K562 (cell line): ENCODE results near the gene ZBTB16. TPM values are rescaled to one million over a fixed set of nuclear protein-coding genes. Genes with fewer than 3 reads are reported as not detected.

Experiments
- ATAC-seq: fragments of 200-7000 bp; cut with Tn5 transposase; 3 replicates; pipeline ENCODE4 v1.9.1; 2020; ENCODE audit warnings: moderate library complexity
- BruUV-seq: library from RNA; stranded (reverse); fragments of 400-500 nt; replicated peaks from 2 replicates; lab custom pipeline; 2021; lab: Mats Ljungman, UMichigan
- CTCF ChIA-PET: fragments of 300-600 bp; formaldehyde crosslinking; extraction: SDS; loops from one replicate; lab custom pipeline; 2021; ENCODE audit warnings: low intra/inter-chr PET ratio; lab: Yijun Ruan, JAX
- POLR2A ChIA-PET: fragments of 300-600, 350-650 bp; sonication (Branson Sonifier 250); formaldehyde crosslinking; extraction: SDS; loops from one replicate; lab custom pipeline; 2021; ENCODE audit warnings: antibody characterized with exemption, inconsistent platforms; lab: Yijun Ruan, JAX
- DNase-seq, 4 experiments: peaks; one replicate each; pipeline versions ENCODE4 v3.0.0 to v3.0.0-alpha.2; 2011 to 2018; ENCODE audit warnings: low spot score in 3 of 4, mixed read lengths in 3 of 4; ENCODE audit errors: extremely low read depth in 1 of 4
- FAIRE-seq: peaks from 2 replicates; lab custom pipeline; 2011; peaks lifted over from hg19 to GRCh38; lab: Jason Lieb, UNC
- H2AFZ ChIP-seq: 2 replicates; pipeline ENCODE4 v1.6.0; 2011; ENCODE audit warnings: low read depth, low read length, control low read depth, inconsistent platforms
- H3K27ac ChIP-seq: fragments of 200-600 bp; 3 replicates; pipeline ENCODE4 v1.8.0; 2011; ENCODE audit warnings: low read depth, mild to moderate bottlenecking, control low read depth, inconsistent platforms, low read length, moderate library complexity, mixed read lengths; ENCODE audit errors: extremely low read depth
- H3K27me3 ChIP-seq, 2 experiments: fragments of 300-600 bp in 1 of 2; 2 replicates in 1 of 2; 3 replicates in 1 of 2; pipeline versions ENCODE4 v1.6.0 to v1.8.0; 2011; ENCODE audit warnings: inconsistent platforms in 2 of 2, low read length in 2 of 2, mild to moderate bottlenecking in 1 of 2, mixed read lengths in 1 of 2, moderate library complexity in 1 of 2; ENCODE audit not compliant: control insufficient read depth in 2 of 2, insufficient read depth in 2 of 2
- H3K36me3 ChIP-seq: fragments of 300-600 bp; 3 replicates; pipeline ENCODE4 v1.8.0; 2011; ENCODE audit warnings: mild to moderate bottlenecking, low read length, inconsistent platforms; ENCODE audit not compliant: control insufficient read depth, insufficient read depth
- H3K4me1 ChIP-seq, 2 experiments: fragments of 200-600 bp in 1 of 2; replicated peaks in 1 of 2; 2 replicates in 1 of 2; 3 replicates in 1 of 2; pipeline versions ENCODE4 v1.5.1 to v1.8.0; 2011; ENCODE audit warnings: inconsistent platforms in 2 of 2, low read length in 2 of 2, mild to moderate bottlenecking in 1 of 2, mixed read lengths in 1 of 2, moderate library complexity in 1 of 2; ENCODE audit not compliant: control insufficient read depth in 2 of 2, insufficient read depth in 2 of 2
- H3K4me2 ChIP-seq: 2 replicates; pipeline ENCODE4 v1.6.1; 2011; ENCODE audit warnings: low read length, control low read depth, inconsistent platforms, mixed read lengths; ENCODE audit not compliant: insufficient read depth
- H3K4me3 ChIP-seq: fragments of 200-600 bp; sonication (generic), shearing (Covaris generic); 2 replicates; pipeline ENCODE4 v1.5.1; 2016; ENCODE audit warnings: control low read depth, inconsistent platforms
- H3K79me2 ChIP-seq: fragments of 200-600 bp; 3 replicates; pipeline ENCODE4 v1.8.0; 2011; ENCODE audit warnings: low read length, inconsistent platforms; ENCODE audit not compliant: control insufficient read depth, insufficient read depth
- H3K9ac ChIP-seq, 2 experiments: 2 replicates each; pipeline versions ENCODE4 v1.6.0 to v1.6.1; 2011; ENCODE audit warnings: low read depth in 2 of 2, low read length in 2 of 2, control low read depth in 1 of 2, inconsistent platforms in 1 of 2, mild to moderate bottlenecking in 1 of 2, mixed read lengths in 1 of 2; ENCODE audit not compliant: insufficient read depth in 1 of 2
- H3K9me1 ChIP-seq: one replicate; pipeline ENCODE4 v1.6.0; 2011; ENCODE audit warnings: inconsistent platforms, mild to moderate bottlenecking, low read length, moderate library complexity; ENCODE audit not compliant: control insufficient read depth, insufficient read depth
- H3K9me3 ChIP-seq: replicated peaks from 2 replicates; pipeline ENCODE4 v1.5.1; 2011; ENCODE audit warnings: low read depth, low read length, inconsistent platforms; ENCODE audit not compliant: control insufficient read depth, insufficient read depth
- H4K20me1 ChIP-seq: replicated peaks from 2 replicates; pipeline ENCODE4 v1.6.1; 2011; ENCODE audit warnings: low read length, inconsistent platforms, mixed read lengths; ENCODE audit not compliant: control insufficient read depth, insufficient read depth
- BHLHE40 ChIP-seq: IDR thresholded peaks from 2 replicates; pipeline ENCODE4 v1.6.1; 2011; ENCODE audit warnings: low read length, improper control_type of control experiment
- CEBPZ ChIP-seq: fragments of 150-350 bp; IDR thresholded peaks from 2 replicates; pipeline ENCODE4 v1.6.1; 2014; ENCODE audit warnings: low read depth, mild to moderate bottlenecking, low read length, borderline replicate concordance
- ESRRB ChIP-seq: fragments of 250-450 bp; sonication (Bioruptor Pico); IDR thresholded peaks from 2 replicates; pipeline ENCODE4 v1.5.0; 2020; ENCODE audit warnings: mild to moderate bottlenecking, moderate library complexity, borderline replicate concordance
- ID3 ChIP-seq, 2 experiments: fragments of 250-450 bp in 1 of 2; fragments of 450-650 bp in 1 of 2; sonication (Bioruptor Pico) in 1 of 2; IDR thresholded peaks; 2 replicates each; pipeline versions ENCODE4 v1.6.1 to v1.8.0; 2016 to 2021; ENCODE audit warnings: mild to moderate bottlenecking in 2 of 2, moderate library complexity in 2 of 2, missing compliant biosample characterization in 1 of 2, missing genetic modification characterization in 1 of 2
- IFI16 ChIP-seq: fragments of 250-450 bp; sonication (Bioruptor Pico); IDR thresholded peaks from 2 replicates; pipeline ENCODE4 v2.1.2; 2022; ENCODE audit warnings: mild to moderate bottlenecking, inconsistent platforms
- L3MBTL2 ChIP-seq: fragments of 450-650 bp; IDR thresholded peaks from 2 replicates; pipeline ENCODE4 v1.6.1; 2016; ENCODE audit warnings: mild to moderate bottlenecking, moderate library complexity
- MAFK ChIP-seq: IDR thresholded peaks from 2 replicates; pipeline ENCODE4 v1.6.1; 2011; ENCODE audit warnings: low read length, improper control_type of control experiment
- NCOA2 ChIP-seq, 2 experiments: fragments of 450-650 bp; IDR thresholded peaks; 2 replicates each; pipeline ENCODE4 v1.6.1; 2018; ENCODE audit warnings: mild to moderate bottlenecking in 2 of 2, moderate library complexity in 1 of 2; ENCODE audit not compliant: partially characterized antibody in 2 of 2
- NR3C1 ChIP-seq: sonication (generic); formaldehyde crosslinking; IDR thresholded peaks from 2 replicates; pipeline ENCODE4 v1.8.1; 2022; ENCODE audit warnings: missing genetic modification reagents
- RBM17 ChIP-seq: fragments of 200-400 bp; formaldehyde crosslinking; IDR thresholded peaks from 2 replicates; pipeline ENCODE4 v1.6.1; 2017; ENCODE audit warnings: low read depth, mild to moderate bottlenecking, low read length, borderline replicate concordance
- THRB ChIP-seq: fragments of 450-650 bp; formaldehyde crosslinking; conservative IDR thresholded peaks from 2 replicates; pipeline ENCODE4 v1.4.0; 2022; ENCODE audit warnings: mild to moderate bottlenecking, missing genetic modification characterization
- ZBTB8A ChIP-seq: fragments of 450-650 bp; IDR thresholded peaks from 2 replicates; pipeline ENCODE4 v1.6.1; 2018; ENCODE audit warnings: mild to moderate bottlenecking, moderate library complexity; ENCODE audit not compliant: partially characterized antibody
- ZNF561 ChIP-seq: fragments of 450-650 bp; formaldehyde crosslinking; conservative IDR thresholded peaks from 2 replicates; pipeline ENCODE4 v1.4.0; 2020; ENCODE audit warnings: mild to moderate bottlenecking, moderate library complexity
- ZNF830 ChIP-seq: fragments of 250-450 bp; sonication (Bioruptor Pico); IDR thresholded peaks from 2 replicates; pipeline ENCODE4 v1.5.0; 2021; ENCODE audit warnings: mild to moderate bottlenecking
- WGBS: fragments of 100-300 bp; shearing (Covaris generic); methylation state at CpG from one replicate; pipeline ENCODE4 v1.1.6; 2016; ENCODE audit warnings: low coverage, mixed read lengths; ENCODE audit not compliant: insufficient coverage; ENCODE audit errors: missing lambda C conversion rate; 5-methylcytosine and 5-hydroxymethylcytosine counted together
- in situ Hi-C: fragments of 300-500 bp; cut with MboI; formaldehyde crosslinking; loops from 4 replicates; pipeline ENCODE4 v1.15.0; 2018; ENCODE audit warnings: inconsistent platforms, mixed read lengths
- intact Hi-C: fragments of 100-400 bp; cut with micrococcal nuclease; formaldehyde crosslinking; loops from 2 replicates; pipeline ENCODE4 v1.14.2; 2022
- polyA plus RNA-seq, 8 experiments: library from polyadenylated mRNA; depleted of rRNA in 4 of 8; stranded (reverse) in 5 of 8; unstranded in 3 of 8; fragments of >200 nt; fragmentation: Nextera tagmentation in 2 of 8; fragmentation: Illumina TruSeq in 1 of 8; extraction: Ambion mirVana in 2 of 8; extraction: Trizol in 1 of 8; gene quantifications; 2 replicates each; pipeline versions ENCODE4 v1.2.1 to v1.2.3, GENCODE V29; 2011 to 2014; ENCODE audit warnings: inconsistent platforms in 1 of 8, missing spikeins in 1 of 8
- total RNA-seq, 7 experiments: library from RNA; depleted of rRNA in 6 of 7; stranded (reverse); fragments of >200 nt in 6 of 7; fragmentation: Illumina TruSeq in 2 of 7; extraction: Trizol in 2 of 7; gene quantifications; 2 replicates each; pipeline versions ENCODE4 v1.2.1 to v1.2.3, GENCODE V29; 2011 to 2021; ENCODE audit warnings: low replicate concordance in 1 of 7

The ZBTB16 gene
- total and polyA plus RNA-seq, 9 of the 15 experiments (the other 6 are each of a cell fraction or from before 2014, with no cell fraction given), result 0.06 to 0.40 (median 0.24) TPM; not detected in 4

GRCh38 chr11:114176321-114176720, 116.8 kb downstream of the ZBTB16 start:
- BruUV-seq, result no TSS peak
- in situ Hi-C loops, result no loop called here
- Histone ChIP-seq H3K36me3 (no peaks in the 10 kb centered on the region), H3K9me3 (no peaks in the 10 kb centered on the region), H2AFZ (no peak overlapping the region), H3K9ac (no peak overlapping the region)
- POLR2A ChIA-PET, result interaction anchor here (0.6 to 2.5 kb wide), 2 partner anchors 10 to 111 kb away, joined by 3 to 8 read pairs; no protein-coding TSS in a partner anchor
- no peak for DNase-seq
- CTCF ChIA-PET, result no interaction called here
- no peak for TF ChIP-seq ZNF830 (CRISPR knock-in tag)
- TF ChIP-seq IFI16, result no peak
- TF ChIP-seq NCOA2 (IDR thresholded peaks at IDR 0.05; ENCODE audit: partially characterized antibody in 2 of 2), result no peak
- TF ChIP-seq BHLHE40, result no peak
- no peak for TF ChIP-seq ESRRB (CRISPR knock-in tag)
- TF ChIP-seq RBM17, result no peak
- TF ChIP-seq NR3C1 (CRISPR knock-in tag), result no peak
- no peak for TF ChIP-seq CEBPZ
- TF ChIP-seq MAFK, result no peak
- no peak for TF ChIP-seq ZNF561 (CRISPR knock-in tag)
- TF ChIP-seq THRB (CRISPR knock-in tag), result no peak
- TF ChIP-seq L3MBTL2, result no peak
- no peak for TF ChIP-seq ID3 (CRISPR knock-in tag; IDR thresholded peaks at IDR 0.05)
- no peak for TF ChIP-seq ID3 (tag; IDR thresholded peaks at IDR 0.05)
- no peak for TF ChIP-seq ZBTB8A
- TF ChIP-seq, all 486 proteins: peak for 0
- no peaks in the 10 kb centered on the region for H4K20me1 ChIP-seq
- ATAC-seq, result no peak
- no peak for FAIRE-seq
- no peak overlapping the region for H3K4me3 ChIP-seq
- WGBS, result 13% methylated on average over 8 of the region's 8 CpGs
- no peak overlapping the region for H3K4me2 ChIP-seq
- peaks cover 22 to 68% of the 10 kb centered on the region in 2 experiments; a peak in 4 of 5 replicates for H3K27me3 ChIP-seq
- intact Hi-C loops, result loop anchor here (5.0 kb wide), 1 partner anchor 139 kb away; no protein-coding TSS in a partner anchor
- no peaks in the 10 kb centered on the region for H3K9me1 ChIP-seq
- no peak overlapping the region for H3K27ac ChIP-seq
- H3K4me1 ChIP-seq, result peaks cover 0 to 3% of the 10 kb centered on the region in 2 experiments; a peak in 1 of 5 replicates
- no peaks in the 10 kb centered on the region for H3K79me2 ChIP-seq
